Endodermal cell (in vitro differentiated cells): Measurements from ENCODE around the gene C11orf65. TPM values are rescaled to one million over a fixed set of nuclear protein-coding genes. Genes with fewer than 3 reads are reported as not detected.

ENCODE experiments used
- DNase-seq: peaks from one replicate; pipeline ENCODE4 v3.0.0-alpha.2; 2017
- H3K27ac ChIP-seq: 2 replicates; pipeline ENCODE4 v1.5.1; 2013; ENCODE audit warnings: mild to moderate bottlenecking, low read depth, low read length, moderate library complexity
- H3K27me3 ChIP-seq: 2 replicates; pipeline ENCODE4 v1.6.1; 2013; ENCODE audit warnings: mild to moderate bottlenecking, low read length, moderate library complexity; ENCODE audit not compliant: insufficient read depth, control insufficient read depth, poor library complexity, severe bottlenecking
- H3K36me3 ChIP-seq: 2 replicates; pipeline ENCODE4 v1.7.0; 2013; ENCODE audit warnings: mild to moderate bottlenecking, low read length, moderate library complexity; ENCODE audit not compliant: control insufficient read depth, insufficient read depth
- H3K4me1 ChIP-seq: one replicate; pipeline ENCODE4 v1.7.0; 2013; ENCODE audit warnings: low read length; ENCODE audit not compliant: control insufficient read depth, insufficient read depth
- H3K4me3 ChIP-seq: 2 replicates; pipeline ENCODE4 v1.5.1; 2013; ENCODE audit warnings: mild to moderate bottlenecking, low read length, moderate library complexity
- H3K9ac ChIP-seq: 2 replicates; pipeline ENCODE4 v1.6.1; 2013; ENCODE audit warnings: mild to moderate bottlenecking, low read length, moderate library complexity; ENCODE audit not compliant: poor library complexity, severe bottlenecking; ENCODE audit errors: extremely low read depth
- H3K9me3 ChIP-seq: 2 replicates; pipeline ENCODE4 v1.6.1; 2013; ENCODE audit warnings: mild to moderate bottlenecking, low read length, moderate library complexity; ENCODE audit not compliant: control insufficient read depth
- H3K27ac Mint-ChIP-seq: 2 replicates; pipeline ENCODE4 v1.8.0; 2020; ENCODE audit warnings: mixed read lengths
- H3K27me3 Mint-ChIP-seq: 2 replicates; pipeline ENCODE4 v1.8.0; 2021; ENCODE audit warnings: mild to moderate bottlenecking, mixed read lengths; ENCODE audit not compliant: insufficient read depth
- H3K36me3 Mint-ChIP-seq: 2 replicates; pipeline ENCODE4 v1.8.0; 2020; ENCODE audit warnings: low read depth, mixed read lengths
- H3K4me1 Mint-ChIP-seq: 2 replicates; pipeline ENCODE4 v1.8.0; 2020; ENCODE audit warnings: mixed read lengths
- H3K4me3 Mint-ChIP-seq: 2 replicates; pipeline ENCODE4 v1.8.0; 2020; ENCODE audit warnings: mild to moderate bottlenecking, moderate library complexity, mixed read lengths
- H3K9me3 Mint-ChIP-seq: 2 replicates; pipeline ENCODE4 v1.8.0; 2020; ENCODE audit warnings: mild to moderate bottlenecking, mixed read lengths
- WGBS, 2 experiments: methylation state at CpG; one replicate each; pipeline versions ENCODE4 v1.1.5 to v1.1.7; 2013; ENCODE audit warnings: missing lambda C conversion rate in 2 of 2, mixed read lengths in 1 of 2; ENCODE audit not compliant: insufficient coverage in 1 of 2, insufficient read length in 1 of 2; 5-methylcytosine and 5-hydroxymethylcytosine counted together
- total RNA-seq, 2 donors: library from RNA; stranded (reverse); fragmentation: NEBNext Ultra II Directional in 1 of 2; extraction: Animal tissue kit (Norgen Biotek cat#: 25700) in 1 of 2; gene quantifications; 2 replicates in 1 of 2; 3 replicates in 1 of 2; pipeline ENCODE4 v1.2.1, GENCODE V29; 2021
- TF ChIP-seq, protein P1 (sequence below): fragments of 200-600 bp; sonication (generic); conservative IDR thresholded peaks from 2 replicates; pipeline ENCODE4 v1.5.0; 2021; ENCODE audit warnings: antibody characterized with exemption, mild to moderate bottlenecking

The C11orf65 gene
- total RNA-seq, 2 donors from 2014 or later: 1.3 to 2.8 TPM

DNA sequence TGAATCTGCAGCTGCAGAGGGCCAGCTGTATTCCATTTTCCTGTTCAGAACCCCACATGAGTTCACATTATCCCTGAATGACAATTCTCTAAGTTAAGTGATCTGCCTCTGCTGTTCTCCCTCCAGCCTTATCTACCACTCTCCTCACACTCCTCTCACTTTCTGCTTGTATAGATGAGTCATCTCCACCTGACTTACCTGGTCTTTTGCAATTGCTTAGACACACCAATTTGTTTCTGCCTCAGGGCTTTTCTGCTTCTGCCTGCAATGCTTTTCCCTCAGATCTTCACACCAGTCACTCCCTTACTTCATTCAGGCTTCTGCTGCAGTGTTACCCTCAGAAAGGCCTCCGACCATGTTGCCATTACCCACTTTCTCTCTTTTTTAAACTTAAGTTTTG is 126.4 kb downstream of the C11orf65 start:
- H3K4me1 ChIP-seq: peaks cover 4% of the 10 kb centered on the region
- Mint-ChIP-seq H3K4me1 (peaks cover 16% of the 10 kb centered on the region), H3K9me3 (no peaks in the 10 kb centered on the region), H3K27ac (peak overlapping the region; percentile 32), H3K36me3 (peaks cover 9% of the 10 kb centered on the region), H3K4me3 (no peak overlapping the region), H3K27me3 (no peaks in the 10 kb centered on the region)
- no peak overlapping the region for H3K4me3 ChIP-seq
- 80% methylated on average over 1 of the region's 1 CpG; no CpG with 5 or more reads in 1 of the 2 experiments for WGBS, 2 experiments
- no peaks in the 10 kb centered on the region for H3K9me3 ChIP-seq
- TF ChIP-seq, protein P1, sequence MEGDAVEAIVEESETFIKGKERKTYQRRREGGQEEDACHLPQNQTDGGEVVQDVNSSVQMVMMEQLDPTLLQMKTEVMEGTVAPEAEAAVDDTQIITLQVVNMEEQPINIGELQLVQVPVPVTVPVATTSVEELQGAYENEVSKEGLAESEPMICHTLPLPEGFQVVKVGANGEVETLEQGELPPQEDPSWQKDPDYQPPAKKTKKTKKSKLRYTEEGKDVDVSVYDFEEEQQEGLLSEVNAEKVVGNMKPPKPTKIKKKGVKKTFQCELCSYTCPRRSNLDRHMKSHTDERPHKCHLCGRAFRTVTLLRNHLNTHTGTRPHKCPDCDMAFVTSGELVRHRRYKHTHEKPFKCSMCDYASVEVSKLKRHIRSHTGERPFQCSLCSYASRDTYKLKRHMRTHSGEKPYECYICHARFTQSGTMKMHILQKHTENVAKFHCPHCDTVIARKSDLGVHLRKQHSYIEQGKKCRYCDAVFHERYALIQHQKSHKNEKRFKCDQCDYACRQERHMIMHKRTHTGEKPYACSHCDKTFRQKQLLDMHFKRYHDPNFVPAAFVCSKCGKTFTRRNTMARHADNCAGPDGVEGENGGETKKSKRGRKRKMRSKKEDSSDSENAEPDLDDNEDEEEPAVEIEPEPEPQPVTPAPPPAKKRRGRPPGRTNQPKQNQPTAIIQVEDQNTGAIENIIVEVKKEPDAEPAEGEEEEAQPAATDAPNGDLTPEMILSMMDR: no peak
- no peak overlapping the region for H3K27ac ChIP-seq
- no peaks in the 10 kb centered on the region for H3K27me3 ChIP-seq
- H3K36me3 ChIP-seq: peaks cover 18% of the 10 kb centered on the region
- peak; percentile 68 for DNase-seq
- no peak overlapping the region for H3K9ac ChIP-seq

DNA sequence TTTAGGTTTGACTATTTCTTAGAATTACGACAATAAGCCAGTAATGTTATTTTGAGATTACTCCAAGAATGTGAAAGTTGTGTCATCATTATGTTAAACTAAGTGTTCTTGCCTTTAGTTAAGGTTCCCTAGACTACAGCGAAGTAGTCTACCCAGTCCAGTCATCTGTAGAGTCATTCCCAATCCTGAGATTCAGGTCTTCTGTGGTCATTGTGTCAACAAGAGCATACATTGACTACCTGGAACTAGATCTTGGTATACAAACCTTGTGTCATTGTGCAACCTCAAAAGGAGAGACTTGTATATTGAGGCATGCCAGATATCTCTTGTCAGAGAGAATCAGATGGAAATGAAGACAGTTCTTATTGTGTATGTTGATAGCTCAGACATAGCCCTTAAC is 128.6 kb downstream of the C11orf65 start:
- 92 to 96% methylated on average over 2 of the region's 2 CpGs for WGBS, 2 experiments
- DNase-seq: no peak
- Mint-ChIP-seq H3K36me3 (peaks cover 22% of the 10 kb centered on the region), H3K27me3 (no peaks in the 10 kb centered on the region), H3K4me1 (peaks cover 12% of the 10 kb centered on the region), H3K9me3 (no peaks in the 10 kb centered on the region), H3K4me3 (no peak overlapping the region), H3K27ac (no peak overlapping the region)
- Histone ChIP-seq H3K27me3 (no peaks in the 10 kb centered on the region), H3K4me3 (no peak overlapping the region), H3K9me3 (no peaks in the 10 kb centered on the region), H3K4me1 (peaks cover 4% of the 10 kb centered on the region), H3K9ac (no peak overlapping the region), H3K36me3 (peaks cover 39% of the 10 kb centered on the region), H3K27ac (no peak overlapping the region)
- TF ChIP-seq, protein P1: no peak

DNA sequence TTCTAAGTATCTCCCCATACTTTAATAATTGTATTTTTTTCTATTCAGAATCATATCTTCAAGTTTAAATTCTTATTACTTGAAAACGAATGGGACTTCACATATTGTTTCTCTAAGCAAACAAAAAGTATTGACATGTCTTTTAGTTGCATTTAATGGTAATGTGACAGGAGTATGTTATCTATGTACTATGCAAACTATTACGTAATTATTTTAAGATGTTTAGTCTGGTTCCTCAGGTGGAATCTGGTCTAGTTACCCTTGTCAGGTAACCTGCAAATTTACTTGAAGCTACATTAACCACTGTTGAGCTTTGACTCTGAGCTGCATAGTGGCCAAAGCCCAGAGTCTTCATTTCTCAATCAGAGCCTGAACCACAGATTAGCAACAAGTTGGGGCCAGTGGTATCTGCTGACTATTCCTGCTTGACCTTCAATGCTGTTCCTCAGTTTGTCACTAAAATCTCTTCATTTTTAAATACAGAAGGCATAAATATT is 133.9 kb downstream of the C11orf65 start:
- Mint-ChIP-seq H3K4me3 (no peak overlapping the region), H3K27me3 (no peaks in the 10 kb centered on the region), H3K4me1 (no peaks in the 10 kb centered on the region), H3K36me3 (peaks cover 57% of the 10 kb centered on the region), H3K9me3 (no peaks in the 10 kb centered on the region), H3K27ac (no peak overlapping the region)
- no peak for DNase-seq
- 94% methylated on average over 2 of the region's 2 CpGs; no CpG with 5 or more reads in 1 of the 2 experiments for WGBS, 2 experiments
- Histone ChIP-seq H3K27ac (no peak overlapping the region), H3K4me3 (no peak overlapping the region), H3K27me3 (no peaks in the 10 kb centered on the region), H3K4me1 (no peaks in the 10 kb centered on the region), H3K36me3 (peaks cover 71% of the 10 kb centered on the region), H3K9me3 (no peaks in the 10 kb centered on the region), H3K9ac (no peak overlapping the region)
- TF ChIP-seq, protein P1: no peak

Other genes with a start within 250 kb of the C11orf65 start
- gene NPAT, start 244.9 kb downstream of the C11orf65 start, total RNA-seq: 10 to 100 TPM; 21.8 to 23.8 TPM
- gene ATM, start 244.5 kb downstream of the C11orf65 start, total RNA-seq: 10 to 100 TPM; 60.9 to 63.0 TPM
- 10 to 100 TPM; 22.0 to 28.7 TPM for gene POGLUT3, start 30.9 kb upstream of the C11orf65 start, total RNA-seq
- gene EXPH5, start 126.2 kb upstream of the C11orf65 start, total RNA-seq: 1 to 10 TPM; 4.8 to 6.4 TPM
- gene DDX10, start 197.5 kb upstream of the C11orf65 start, total RNA-seq: 10 to 100 TPM; 31.1 to 32.7 TPM